HG02885 (cell line): Measurements from ENCODE around the gene DDI2.
"Not testable (repeated sequence)": the region's sequence is repeated elsewhere in the genome, so short reads cannot be mapped to it uniquely, and the experiment has no call there.

Experiments
- ATAC-seq: cut with Tn5 transposase; IDR thresholded peaks from one replicate; pipeline ENCODE4 v1.9.1; 2021; ENCODE audit warnings: mild to moderate bottlenecking; ENCODE audit not compliant: unreplicated experiment, poor library complexity

DDI2 gene

GRCh38 chr1:15604400-15604799 lies 12.9 kb upstream of the DDI2 start:
- ATAC-seq, result not testable (repeated sequence)

- ATAC-seq, result no peak
Observed at GRCh38 chr1:15605398-15606383, 11.6 kb upstream of the DDI2 start.

GRCh38 chr1:15609631-15610030 lies 7.6 kb upstream of the DDI2 start:
- ATAC-seq, result no peak

GRCh38 chr1:15610167-15610566 lies 7.1 kb upstream of the DDI2 start:
- no peak for ATAC-seq

GRCh38 chr1:15616373-15617172 lies 685 bp upstream of the DDI2 start:
- no peak for ATAC-seq

- no peak for ATAC-seq
Observed at GRCh38 chr1:15618077-15618654, 908 bp downstream of the DDI2 start.

GRCh38 chr1:15618655-15619525 lies 1.6 kb downstream of the DDI2 start:
- no peak for ATAC-seq

GRCh38 chr1:15620155-15620545 lies 2.9 kb downstream of the DDI2 start:
- no peak for ATAC-seq

- no peak for ATAC-seq
Observed at GRCh38 chr1:15620902-15621682, 3.8 kb downstream of the DDI2 start.

GRCh38 chr1:15621975-15622374 lies 4.7 kb downstream of the DDI2 start:
- ATAC-seq, result no peak

GRCh38 chr1:15622712-15623373 lies 5.6 kb downstream of the DDI2 start:
- no peak for ATAC-seq

GRCh38 chr1:15623435-15623834 lies 6.2 kb downstream of the DDI2 start:
- no peak for ATAC-seq

- ATAC-seq, result no peak
Observed at GRCh38 chr1:15624133-15624714, 7.0 kb downstream of the DDI2 start.

- no peak for ATAC-seq
Observed at GRCh38 chr1:15625056-15625917, 8.0 kb downstream of the DDI2 start.

- no peak for ATAC-seq
Observed at GRCh38 chr1:15626269-15626950, 9.2 kb downstream of the DDI2 start.

GRCh38 chr1:15627343-15627988 lies 10.2 kb downstream of the DDI2 start:
- peak; percentile 59 for ATAC-seq
